Prostate gland (tissue), 2 donors: Measurements from ENCODE around the gene CTTN.

Experiments
- POLR2A ChIP-seq: fragments of 450-650 bp; IDR thresholded peaks from one replicate; pipeline ENCODE4 v1.6.1; 2016; ENCODE audit warnings: antibody characterized with exemption, mild to moderate bottlenecking
- POLR2AphosphoS5 ChIP-seq: sonication (generic); formaldehyde crosslinking; IDR thresholded peaks from one replicate; pipeline ENCODE4 v1.6.1; 2017; ENCODE audit warnings: antibody characterized with exemption
- TF ChIP-seq, protein P1 (sequence below), 4 experiments: fragments of 200-600 bp in 2 of 4; fragments of 450-650 bp in 2 of 4; sonication (generic) in 2 of 4; IDR thresholded peaks; 1 replicate in 3 of 4; 2 replicates in 1 of 4; pipeline ENCODE4 v1.5.1; 2016 to 2019; ENCODE audit warnings: antibody characterized with exemption in 4 of 4, mild to moderate bottlenecking in 2 of 4, moderate library complexity in 2 of 4

DNA sequence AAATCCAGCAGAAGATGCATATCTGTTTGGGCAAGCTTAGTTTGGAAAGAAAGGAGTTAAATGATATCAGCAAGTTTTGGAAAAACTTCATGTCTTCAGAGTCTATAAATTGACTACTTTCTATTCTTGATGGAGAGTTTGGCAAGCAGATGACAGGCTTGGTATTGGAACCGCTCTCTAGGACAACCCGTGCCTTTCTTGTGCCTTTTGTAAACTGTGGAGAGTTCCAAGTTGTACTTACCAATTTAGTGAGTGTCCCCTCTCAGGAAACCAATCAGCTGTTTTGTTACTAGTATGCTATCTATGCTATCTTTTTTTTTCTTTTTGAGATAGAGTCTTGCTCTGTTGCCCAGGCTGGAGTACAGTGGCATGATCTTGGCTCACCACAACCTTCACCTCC is 43.7 kb upstream of the CTTN start:
- TF ChIP-seq POLR2A = no peak
- TF ChIP-seq, protein P1, sequence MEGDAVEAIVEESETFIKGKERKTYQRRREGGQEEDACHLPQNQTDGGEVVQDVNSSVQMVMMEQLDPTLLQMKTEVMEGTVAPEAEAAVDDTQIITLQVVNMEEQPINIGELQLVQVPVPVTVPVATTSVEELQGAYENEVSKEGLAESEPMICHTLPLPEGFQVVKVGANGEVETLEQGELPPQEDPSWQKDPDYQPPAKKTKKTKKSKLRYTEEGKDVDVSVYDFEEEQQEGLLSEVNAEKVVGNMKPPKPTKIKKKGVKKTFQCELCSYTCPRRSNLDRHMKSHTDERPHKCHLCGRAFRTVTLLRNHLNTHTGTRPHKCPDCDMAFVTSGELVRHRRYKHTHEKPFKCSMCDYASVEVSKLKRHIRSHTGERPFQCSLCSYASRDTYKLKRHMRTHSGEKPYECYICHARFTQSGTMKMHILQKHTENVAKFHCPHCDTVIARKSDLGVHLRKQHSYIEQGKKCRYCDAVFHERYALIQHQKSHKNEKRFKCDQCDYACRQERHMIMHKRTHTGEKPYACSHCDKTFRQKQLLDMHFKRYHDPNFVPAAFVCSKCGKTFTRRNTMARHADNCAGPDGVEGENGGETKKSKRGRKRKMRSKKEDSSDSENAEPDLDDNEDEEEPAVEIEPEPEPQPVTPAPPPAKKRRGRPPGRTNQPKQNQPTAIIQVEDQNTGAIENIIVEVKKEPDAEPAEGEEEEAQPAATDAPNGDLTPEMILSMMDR (IDR thresholded peaks at IDR 0.05) = no peak
- no peak for TF ChIP-seq POLR2AphosphoS5
